ENCODE measurements around the gene COG1. TPM values are rescaled to one million over a fixed set of nuclear protein-coding genes. Genes with fewer than 3 reads are reported as not detected.

The COG1 gene
- total and polyA plus RNA-seq, 2 of the 8 experiments (the other 6 are each of a cell fraction or from before 2014, with no cell fraction given) = 11.0 to 19.5 TPM

DNA sequence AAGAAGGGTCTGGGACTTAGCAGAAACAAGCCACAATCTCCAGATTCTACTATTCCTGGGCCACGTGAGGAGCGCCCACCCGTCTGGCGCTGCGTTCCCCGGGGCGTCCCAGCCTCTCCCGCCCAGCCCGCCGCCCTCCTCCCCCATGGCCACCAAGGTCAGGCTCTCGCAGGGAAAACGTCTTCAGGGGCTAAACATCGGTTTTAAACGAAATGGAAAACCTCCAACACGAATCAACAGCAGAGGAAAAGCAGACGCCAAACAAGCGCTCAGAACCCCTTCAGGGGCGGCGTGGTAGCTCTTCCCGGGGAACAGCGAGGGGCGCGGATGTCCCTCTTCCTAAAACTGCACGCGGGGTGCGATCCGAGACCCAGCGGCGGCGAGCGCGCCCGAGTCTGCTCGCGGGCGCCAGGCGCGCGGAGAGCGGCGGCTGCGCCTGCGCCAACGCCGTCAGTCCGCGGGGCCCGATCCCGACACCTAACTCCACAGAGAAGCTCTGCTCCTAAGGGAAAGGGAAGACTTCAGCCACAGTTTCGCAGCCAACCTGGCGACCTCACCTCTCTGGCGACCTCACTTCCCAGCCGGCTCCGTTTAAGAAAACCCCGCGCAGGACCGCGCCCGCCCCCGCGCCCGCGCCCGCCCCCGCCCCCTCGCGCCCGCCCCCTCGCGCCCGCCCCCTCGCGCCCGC, 505 bp upstream of the COG1 start:
- Histone ChIP-seq H3K4ac (replicated peaks; ENCODE audit: insufficient read length, low read depth, low read length) (peak overlapping the region; percentile 27), H3K14ac (ENCODE audit: insufficient read length) (no peak overlapping the region), H3K9me3 (ENCODE audit: insufficient read depth in 2 of 2, low read depth in 1 of 2, low read length in 1 of 2) (no peaks in the 10 kb centered on the region), H3K18ac (ENCODE audit: extremely low read depth, low read length) (peak overlapping the region; percentile 97), H2BK5ac (ENCODE audit: low read depth, low read length) (peak overlapping the region; percentile 88), H2AK5ac (ENCODE audit: low read depth, low read length) (no peak overlapping the region), H3K4me1 (replicated peaks in 1 of 4; ENCODE audit: control insufficient read depth in 3 of 4, insufficient read depth in 4 of 4, low read length in 3 of 4) (peaks cover 0 to 8% (median 2%) of the 10 kb centered on the region in 4 experiments; a peak in 2 of 7 replicates), H2BK120ac (replicated peaks; ENCODE audit: low read depth, low read length) (no peak overlapping the region), H3K79me2 (ENCODE audit: control insufficient read depth in 1 of 2, insufficient read depth in 2 of 2, low read length in 2 of 2) (peaks cover 0 to 2% of the 10 kb centered on the region in 2 experiments; a peak in 1 of 4 replicates), H3K23me2 (ENCODE audit: low read depth, low read length) (peaks cover 4% of the 10 kb centered on the region), H3K27me3 (replicated peaks in 1 of 4; ENCODE audit: control insufficient read depth in 3 of 4, extremely low read depth in 1 of 4, insufficient read depth in 3 of 4, low read length in 3 of 4) (no peaks in the 10 kb centered on the region), H2BK20ac (ENCODE audit: low read length) (no peak overlapping the region), H2BK12ac (ENCODE audit: low read depth, low read length) (no peak overlapping the region), H3K36me3 (ENCODE audit: control insufficient read depth in 2 of 4, insufficient read depth in 4 of 4, low read length in 3 of 4) (peaks cover 3 to 10% (median 5%) of the 10 kb centered on the region in 4 experiments; a peak in 4 of 8 replicates), H2AFZ (ENCODE audit: low read length) (no peak overlapping the region; the same call in 1 of the 2 replicates), H4K91ac (replicated peaks; ENCODE audit: insufficient read length, low read length) (peak overlapping the region; percentile 15), H3K27ac (ENCODE audit: low read depth, low read length) (peak overlapping the region; percentile 78), H4K8ac (ENCODE audit: extremely low read depth, insufficient read depth, low read length) (peak overlapping the region; percentile 81; the same call in 1 of the 2 replicates), H3K79me1 (ENCODE audit: low read depth, low read length) (no peaks in the 10 kb centered on the region), H4K20me1 (replicated peaks in 1 of 2; ENCODE audit: control insufficient read depth in 1 of 2, insufficient read depth in 2 of 2, low read length in 2 of 2) (peaks cover 0 to 4% of the 10 kb centered on the region in 2 experiments), H2BK15ac (ENCODE audit: low read length) (no peak overlapping the region), H3K23ac (ENCODE audit: insufficient read length) (no peak overlapping the region), H3K4me2 (ENCODE audit: insufficient read depth in 1 of 2, low read depth in 2 of 2, low read length in 2 of 2) (peak overlapping the region; percentile 66 to 70), H4K5ac (ENCODE audit: insufficient read length, low read depth, low read length) (peak overlapping the region; percentile 76), H3K56ac (replicated peaks; ENCODE audit: insufficient read length, low read depth, low read length) (peak overlapping the region; percentile 85), H3K9ac (replicated peaks in 1 of 4; ENCODE audit: extremely low read depth in 1 of 4, low read depth in 3 of 4, low read length in 3 of 4) (peak overlapping the region; percentile 56 to 88 (median 84)), H3K4me3 (ENCODE audit: extremely low read depth in 1 of 4, insufficient read depth in 2 of 4, low read depth in 3 of 4, low read length in 4 of 4) (peak overlapping the region; percentile 72 to 95 (median 87))
- FAIRE-seq (no peak), DNase-seq (ENCODE audit: low read depth in 1 of 2, low spot score in 2 of 2) (peak in 1 of 2 experiments; percentile 77)
- WGBS, 2 experiments (ENCODE audit: extremely low coverage in 1 of 2, insufficient coverage in 1 of 2, insufficient read length in 1 of 2, insufficient replicate concordance in 2 of 2, low coverage in 1 of 2, low lambda C conversion rate in 2 of 2, missing lambda C conversion rate in 1 of 2) = 3% methylated on average over 18 of the region's 74 CpGs; no CpG with 5 or more reads in 1 of the 2 experiments
- ChIA-PET POLR2A (ENCODE audit: partially characterized antibody) (interaction anchor here (0.7 to 4.5 kb wide), 9 partner anchors 9 to 493 kb away, joined by 3 to 18 read pairs (median 3); partner anchors contain the start of genes SLC39A11 and SSTR2), CTCF (ENCODE audit: partially characterized antibody) (interaction anchor here (1.0 to 8.6 kb wide), 9 partner anchors 10 to 635 kb away, joined by 3 to 139 read pairs (median 10); partner anchors contain the start of gene SSTR2)
- TF ChIP-seq BACH1 (IDR thresholded peaks at IDR 0.05; ENCODE audit: low read length) (0 out of 2 replicates have a peak, but pooled peaks have one; percentile 3), POLR2AphosphoS5 (IDR thresholded peaks at IDR 0.05; ENCODE audit: low read depth, low read length) (peak; percentile 62; the same call in 1 of the 2 replicates), TAF1 (IDR thresholded peaks at IDR 0.05; ENCODE audit: low read depth, low read length) (peak; percentile 74), PHF8 (conservative IDR thresholded peaks at IDR 0.05; ENCODE audit: low read depth, low read length) (peak; percentile 53), POLR2A (IDR thresholded peaks at IDR 0.05; ENCODE audit: control extremely low read depth in 1 of 2, low read depth in 2 of 2, low read length in 2 of 2) (peak; percentile 71 to 72), TBP (IDR thresholded peaks at IDR 0.05; ENCODE audit: low read depth, low read length) (peak; percentile 8; the same call in 1 of the 2 replicates), NRF1 (IDR thresholded peaks at IDR 0.05; ENCODE audit: low read depth, low read length) (peak; percentile 43; the same call in 1 of the 2 replicates), RBBP5 (IDR thresholded peaks at IDR 0.05; ENCODE audit: borderline replicate concordance, low read depth, low read length) (peak; percentile 51; the same call in 1 of the 2 replicates)
- TF ChIP-seq, protein P1, sequence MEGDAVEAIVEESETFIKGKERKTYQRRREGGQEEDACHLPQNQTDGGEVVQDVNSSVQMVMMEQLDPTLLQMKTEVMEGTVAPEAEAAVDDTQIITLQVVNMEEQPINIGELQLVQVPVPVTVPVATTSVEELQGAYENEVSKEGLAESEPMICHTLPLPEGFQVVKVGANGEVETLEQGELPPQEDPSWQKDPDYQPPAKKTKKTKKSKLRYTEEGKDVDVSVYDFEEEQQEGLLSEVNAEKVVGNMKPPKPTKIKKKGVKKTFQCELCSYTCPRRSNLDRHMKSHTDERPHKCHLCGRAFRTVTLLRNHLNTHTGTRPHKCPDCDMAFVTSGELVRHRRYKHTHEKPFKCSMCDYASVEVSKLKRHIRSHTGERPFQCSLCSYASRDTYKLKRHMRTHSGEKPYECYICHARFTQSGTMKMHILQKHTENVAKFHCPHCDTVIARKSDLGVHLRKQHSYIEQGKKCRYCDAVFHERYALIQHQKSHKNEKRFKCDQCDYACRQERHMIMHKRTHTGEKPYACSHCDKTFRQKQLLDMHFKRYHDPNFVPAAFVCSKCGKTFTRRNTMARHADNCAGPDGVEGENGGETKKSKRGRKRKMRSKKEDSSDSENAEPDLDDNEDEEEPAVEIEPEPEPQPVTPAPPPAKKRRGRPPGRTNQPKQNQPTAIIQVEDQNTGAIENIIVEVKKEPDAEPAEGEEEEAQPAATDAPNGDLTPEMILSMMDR (IDR thresholded peaks at IDR 0.05; ENCODE audit: control extremely low read depth in 1 of 3, insufficient read depth in 1 of 3, low read depth in 1 of 3, low read length in 3 of 3) = 0 out of 4 replicates have a peak, but pooled peaks of 1 of the 3 experiments have one; percentile 4
